Ishikawa (cell line): ENCODE data around the gene CSF2.

Source experiments
- CEBPB ChIP-seq: IDR thresholded peaks from 2 replicates; pipeline ENCODE4 v1.6.1; 2012
- CREB1 ChIP-seq: IDR thresholded peaks from 2 replicates; pipeline ENCODE4 v1.6.1; 2012; ENCODE audit warnings: low read depth
- EGR1 ChIP-seq: IDR thresholded peaks from 2 replicates; pipeline ENCODE4 v1.6.1; 2012
- EP300 ChIP-seq: IDR thresholded peaks from 2 replicates; pipeline ENCODE4 v1.6.1; 2012; ENCODE audit warnings: borderline replicate concordance
- FOXM1 ChIP-seq: IDR thresholded peaks from 2 replicates; pipeline ENCODE4 v1.6.1; 2012; ENCODE audit warnings: low read depth, borderline replicate concordance
- NFIC ChIP-seq: IDR thresholded peaks from 2 replicates; pipeline ENCODE4 v1.6.1; 2012
- RAD21 ChIP-seq: IDR thresholded peaks from 2 replicates; pipeline ENCODE4 v1.6.1; 2012; ENCODE audit warnings: low read depth
- REST ChIP-seq: IDR thresholded peaks from 2 replicates; pipeline ENCODE4 v1.6.1; 2012; ENCODE audit warnings: low read depth, mild to moderate bottlenecking
- TAF1 ChIP-seq: IDR thresholded peaks from 2 replicates; pipeline ENCODE4 v1.6.1; 2012; ENCODE audit warnings: low read depth, mild to moderate bottlenecking
- TCF12 ChIP-seq: IDR thresholded peaks from 2 replicates; pipeline ENCODE4 v1.6.1; 2012; ENCODE audit warnings: low read depth
- TEAD4 ChIP-seq: IDR thresholded peaks from 2 replicates; pipeline ENCODE4 v1.6.1; 2012
- YY1 ChIP-seq: IDR thresholded peaks from 2 replicates; pipeline ENCODE4 v1.6.1; 2012; ENCODE audit warnings: low read depth
- ZBTB7A ChIP-seq: IDR thresholded peaks from 2 replicates; pipeline ENCODE4 v1.6.1; 2012; ENCODE audit warnings: low read depth
- TF ChIP-seq, protein P1 (sequence below): IDR thresholded peaks from 2 replicates; pipeline ENCODE4 v1.6.1; 2012
- TF ChIP-seq, protein P2 (sequence below): IDR thresholded peaks from 2 replicates; pipeline ENCODE4 v1.6.1; 2012

CSF2 gene

GRCh38 chr5:132096904-132097303, 23.3 kb downstream of the CSF2 start:
- TF ChIP-seq REST, result no peak
- TF ChIP-seq YY1, result no peak
- no peak for TF ChIP-seq EGR1
- no peak for TF ChIP-seq EP300
- TF ChIP-seq TEAD4, result no peak
- no peak for TF ChIP-seq TCF12
- no peak for TF ChIP-seq FOXM1
- TF ChIP-seq, protein P1, sequence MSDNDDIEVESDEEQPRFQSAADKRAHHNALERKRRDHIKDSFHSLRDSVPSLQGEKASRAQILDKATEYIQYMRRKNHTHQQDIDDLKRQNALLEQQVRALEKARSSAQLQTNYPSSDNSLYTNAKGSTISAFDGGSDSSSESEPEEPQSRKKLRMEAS, result no peak
- TF ChIP-seq, protein P2, sequence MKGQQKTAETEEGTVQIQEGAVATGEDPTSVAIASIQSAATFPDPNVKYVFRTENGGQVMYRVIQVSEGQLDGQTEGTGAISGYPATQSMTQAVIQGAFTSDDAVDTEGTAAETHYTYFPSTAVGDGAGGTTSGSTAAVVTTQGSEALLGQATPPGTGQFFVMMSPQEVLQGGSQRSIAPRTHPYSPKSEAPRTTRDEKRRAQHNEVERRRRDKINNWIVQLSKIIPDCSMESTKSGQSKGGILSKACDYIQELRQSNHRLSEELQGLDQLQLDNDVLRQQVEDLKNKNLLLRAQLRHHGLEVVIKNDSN, result no peak
- TF ChIP-seq CREB1, result no peak
- no peak for TF ChIP-seq CEBPB
- no peak for TF ChIP-seq RAD21
- TF ChIP-seq TAF1, result no peak
- TF ChIP-seq ZBTB7A, result no peak

- TF ChIP-seq EP300 (no peak), YY1 (no peak), CEBPB (no peak), NFIC (no peak), CREB1 (no peak), REST (no peak), TCF12 (no peak), TAF1 (no peak), TEAD4 (no peak), ZBTB7A (no peak), RAD21 (no peak), FOXM1 (no peak), EGR1 (no peak)
- TF ChIP-seq, protein P2, result no peak
- TF ChIP-seq, protein P1, result no peak
Measured at GRCh38 chr5:132098151-132098594, 24.6 kb downstream of the CSF2 start.

GRCh38 chr5:132098621-132099020, 25.0 kb downstream of the CSF2 start:
- TF ChIP-seq FOXM1 (no peak), RAD21 (no peak), CEBPB (no peak), REST (no peak), ZBTB7A (no peak), CREB1 (no peak), EGR1 (no peak), YY1 (no peak), TCF12 (no peak), EP300 (no peak), NFIC (no peak), TEAD4 (no peak), TAF1 (no peak)
- TF ChIP-seq, protein P1, result no peak
- TF ChIP-seq, protein P2, result no peak
